KG1 (cell line): ENCODE results near the gene TUBA4A.
A peak's percentile ranks its signal among the peaks of the same experiment; 100 is the strongest.

Experiments used
- DNase-seq: peaks from one replicate; lab custom pipeline; 2025; lab: John Stamatoyannopoulos, UW

The TUBA4A gene

GRCh38 chr2:219234331-219234730, 19.4 kb downstream of the TUBA4A start:
- DNase-seq: no peak

GRCh38 chr2:219230059-219230540, 23.6 kb downstream of the TUBA4A start:
- DNase-seq: no peak

DNA sequence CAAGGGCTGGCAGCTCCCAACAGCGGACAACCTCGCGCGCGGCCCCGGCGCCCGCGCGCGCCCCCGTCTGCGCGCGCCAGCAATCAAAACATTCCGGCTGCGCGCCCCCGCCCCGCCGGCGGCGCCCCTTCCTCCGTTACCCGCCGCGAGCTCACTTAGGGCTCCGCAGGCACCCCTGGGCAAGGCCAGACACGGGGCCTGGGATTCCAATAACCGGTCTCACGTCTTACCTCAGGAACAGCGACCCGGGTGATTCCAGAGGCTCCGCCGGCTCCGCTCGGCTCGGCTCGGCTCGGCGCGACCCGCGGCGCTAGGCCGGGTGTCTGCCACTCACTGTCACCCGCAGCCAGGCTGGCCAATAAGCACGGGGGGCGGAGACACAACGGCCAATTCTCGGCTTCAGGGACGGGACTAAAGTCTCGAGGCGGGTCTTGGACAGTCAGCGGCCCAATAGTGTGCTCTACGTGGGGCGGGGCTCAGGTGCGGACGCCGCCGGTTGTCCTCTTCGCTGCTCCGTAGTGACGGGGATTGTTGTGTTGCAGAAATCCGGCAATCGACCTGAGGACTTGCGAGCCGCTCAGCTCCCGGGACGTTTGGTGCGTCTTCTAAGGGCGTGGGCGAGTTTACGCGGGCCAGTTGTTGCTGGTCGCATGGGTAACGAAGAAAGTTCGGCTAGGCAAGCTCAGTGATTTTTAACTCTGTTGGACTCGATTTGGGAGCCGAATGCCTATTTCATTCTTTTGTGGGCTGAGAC, 24.2 kb downstream of the TUBA4A start, which contains the start of the genes ANKZF1 and ATG9A:
Gene ANKZF1, plus strand, starts transcription at position 502 of the 754 bp plus-strand sequence. CDS start 452 bp downstream, outside the sequence.
Gene ATG9A, minus strand, starts transcription at position 332 of the 754 bp plus-strand sequence. CDS start 1,612 bp downstream, outside the sequence.
- peak; percentile 96 for DNase-seq

DNA sequence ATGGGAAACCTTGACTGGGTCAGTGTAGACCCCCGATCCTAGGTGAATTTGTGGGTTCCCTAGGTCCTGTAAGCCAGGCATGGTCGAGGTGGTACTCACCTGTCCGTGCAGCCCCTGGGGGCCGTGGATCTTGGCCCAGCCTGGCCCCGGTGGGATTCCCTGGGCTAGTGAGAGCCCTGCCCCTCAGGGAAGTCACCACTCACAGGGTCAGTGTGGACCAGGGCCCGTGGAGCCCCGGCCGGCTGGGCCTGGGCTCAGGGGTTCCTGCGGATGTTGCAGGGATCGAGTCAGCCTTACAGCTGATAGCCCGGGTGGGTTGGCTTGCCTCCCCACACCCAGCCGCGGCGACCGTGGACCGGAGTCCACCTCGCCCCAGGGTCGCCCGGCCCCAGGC, 24.8 kb downstream of the TUBA4A start:
- no peak for DNase-seq

GRCh38 chr2:219228041-219228910, 25.4 kb downstream of the TUBA4A start:
- no peak for DNase-seq

- DNase-seq: no peak
These were observed 28.4 kb downstream of the TUBA4A start for GRCh38 chr2:219225350-219225749.

DNA sequence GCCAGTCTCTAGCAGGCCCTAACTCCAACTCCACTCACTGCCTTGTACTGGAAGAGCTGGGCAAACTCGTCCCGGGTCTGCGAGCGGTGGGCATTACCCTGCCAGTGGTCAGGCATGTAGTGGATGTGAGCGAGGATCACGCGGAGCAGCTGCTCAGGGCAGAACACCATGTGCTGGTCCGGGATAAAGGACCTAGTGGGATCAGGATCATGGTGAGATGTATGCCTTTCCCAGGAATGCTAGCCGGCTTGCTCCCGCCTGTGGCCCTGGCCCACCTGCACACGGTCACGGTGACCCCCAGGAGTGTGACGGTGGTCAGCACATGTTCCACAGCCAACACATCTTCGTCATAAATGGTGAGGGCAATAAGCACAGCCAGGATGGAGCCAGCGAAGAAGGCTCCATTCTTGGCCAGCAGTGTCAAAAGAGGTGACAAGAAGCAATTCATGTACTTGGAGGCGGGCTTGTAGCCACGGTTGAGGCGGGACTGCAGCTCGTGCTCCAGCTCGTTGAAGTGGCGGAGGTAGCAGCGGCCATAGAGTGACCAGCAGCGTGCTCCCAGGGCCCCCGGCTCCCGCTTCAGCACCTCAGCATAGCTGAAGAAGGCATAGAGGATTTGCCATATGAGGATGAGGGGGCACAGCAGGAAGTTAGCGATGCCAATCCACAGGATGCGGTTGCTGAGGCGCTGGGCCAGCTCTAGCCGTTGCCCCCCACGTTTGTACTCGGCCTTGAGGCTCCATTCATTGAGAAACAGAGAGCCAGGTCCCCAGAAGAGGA, 29.7 kb downstream of the TUBA4A start:
- no peak for DNase-seq

- no peak for DNase-seq
These were observed 31.7 kb downstream of the TUBA4A start for GRCh38 chr2:219221957-219222518.

DNA sequence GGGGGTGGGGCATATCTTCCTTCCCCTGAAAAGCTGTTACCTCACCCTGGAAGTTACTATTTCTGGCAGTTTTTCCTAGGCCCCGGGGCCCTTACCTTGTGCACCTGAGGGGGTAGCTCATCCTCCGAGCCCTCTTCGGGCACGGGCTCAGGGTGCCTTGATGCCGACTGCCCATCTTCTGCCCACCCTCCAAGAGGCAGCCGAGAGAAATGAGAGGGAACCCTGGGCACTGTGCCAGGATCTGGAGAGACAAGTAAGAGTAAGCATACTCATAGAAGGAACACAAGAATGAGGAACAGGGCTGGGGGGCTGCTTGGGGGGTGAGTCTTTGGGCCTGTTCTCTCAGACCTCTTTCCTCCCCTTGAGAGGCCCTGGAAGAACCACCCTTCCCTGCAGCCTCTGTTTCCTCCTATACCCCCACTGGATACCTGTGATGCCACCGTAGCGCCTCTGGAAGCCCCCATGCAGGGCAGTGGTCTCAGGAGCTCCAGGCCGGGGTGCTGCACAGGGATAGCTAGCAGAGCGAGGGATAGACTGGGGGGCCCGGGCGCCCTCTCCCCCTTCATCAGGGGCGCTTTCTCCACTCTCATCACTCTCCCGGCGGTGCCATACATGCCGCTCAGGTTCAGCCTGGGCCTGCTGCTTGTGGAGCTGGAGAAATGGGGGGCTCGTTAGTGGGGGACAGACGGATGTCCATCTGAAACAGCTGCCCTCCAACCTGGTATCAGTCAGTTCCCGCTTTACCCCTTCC, 32.9 kb downstream of the TUBA4A start:
- no peak for DNase-seq

GRCh38 chr2:219219784-219220532, 33.8 kb downstream of the TUBA4A start:
- no peak for DNase-seq

DNA sequence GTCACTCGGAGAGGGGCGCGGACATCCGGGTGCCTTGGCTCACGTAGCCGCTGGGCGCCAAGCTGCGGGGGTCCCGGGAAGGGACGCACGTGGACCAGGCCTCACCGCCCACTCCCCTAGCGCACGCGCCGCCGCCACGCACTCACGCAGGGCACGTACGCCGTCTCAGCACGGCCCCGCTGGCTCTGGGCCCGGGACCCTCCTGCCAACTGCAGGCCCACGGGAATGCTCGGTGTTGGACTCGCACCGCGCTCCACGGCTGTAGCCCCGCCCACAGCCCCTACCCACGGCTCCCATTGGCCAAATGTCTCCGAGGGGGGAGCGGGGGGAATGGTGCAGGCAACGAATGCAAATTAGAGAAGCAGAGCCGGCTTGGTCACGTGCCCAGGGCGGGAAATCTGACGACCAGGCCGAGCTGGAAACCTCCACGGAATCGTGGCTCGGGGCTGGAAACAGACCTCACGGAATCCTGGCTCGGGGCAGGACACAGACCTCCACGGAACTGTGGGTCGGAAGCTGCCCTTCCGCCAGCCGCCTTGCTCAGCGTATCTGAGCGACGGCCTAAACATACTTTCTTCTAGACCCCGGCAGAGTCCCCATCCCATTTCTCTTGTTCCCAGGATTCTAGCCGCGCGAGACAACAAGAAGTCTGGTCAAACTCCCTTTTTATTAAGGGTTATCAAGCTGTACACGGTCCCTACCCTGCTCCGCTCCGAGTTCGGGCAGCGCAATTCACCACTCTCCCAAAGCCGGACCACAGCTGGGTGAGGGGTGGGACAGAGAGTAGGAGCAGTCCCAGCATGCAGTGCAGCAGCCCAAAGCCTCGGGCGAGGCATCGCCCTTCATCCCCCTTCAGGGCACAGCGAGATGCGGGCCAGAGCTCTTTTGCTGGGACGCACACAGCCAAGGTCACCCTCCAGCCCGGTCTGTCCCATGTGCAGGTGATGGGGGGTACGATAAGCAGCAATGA, 34.7 kb downstream of the TUBA4A start, which contains the start of gene ABCB6:
Gene ABCB6, minus strand, starts transcription at position 227 of the 970 bp plus-strand sequence. CDS start 285 bp downstream, outside the sequence.
- no peak for DNase-seq

GRCh38 chr2:219218217-219218731, 35.4 kb downstream of the TUBA4A start:
- DNase-seq: no peak

- DNase-seq: no peak
These were observed 37.2 kb downstream of the TUBA4A start for GRCh38 chr2:219216535-219216915.

- no peak for DNase-seq
These were observed 37.7 kb downstream of the TUBA4A start for GRCh38 chr2:219215871-219216534.

DNA sequence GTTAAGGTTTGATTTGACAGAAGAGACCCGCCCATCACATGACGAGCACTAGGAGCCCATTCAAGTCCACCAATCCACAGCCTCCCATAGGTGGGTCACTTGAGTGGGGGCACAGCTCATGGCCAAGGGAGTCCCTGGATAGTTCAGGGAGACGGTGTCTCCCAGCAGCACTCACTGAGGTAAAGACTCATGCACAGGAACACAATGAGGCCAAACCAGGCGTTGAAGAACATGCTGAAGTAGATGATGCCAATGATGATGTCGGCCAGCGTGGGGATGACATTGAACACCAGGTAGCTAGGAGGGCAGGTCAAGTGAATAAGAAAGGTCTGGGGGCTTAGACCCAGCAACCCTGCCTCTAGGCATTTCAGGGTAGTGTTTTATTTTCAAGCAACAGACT, 38.9 kb downstream of the TUBA4A start:
- DNase-seq: no peak

DNA sequence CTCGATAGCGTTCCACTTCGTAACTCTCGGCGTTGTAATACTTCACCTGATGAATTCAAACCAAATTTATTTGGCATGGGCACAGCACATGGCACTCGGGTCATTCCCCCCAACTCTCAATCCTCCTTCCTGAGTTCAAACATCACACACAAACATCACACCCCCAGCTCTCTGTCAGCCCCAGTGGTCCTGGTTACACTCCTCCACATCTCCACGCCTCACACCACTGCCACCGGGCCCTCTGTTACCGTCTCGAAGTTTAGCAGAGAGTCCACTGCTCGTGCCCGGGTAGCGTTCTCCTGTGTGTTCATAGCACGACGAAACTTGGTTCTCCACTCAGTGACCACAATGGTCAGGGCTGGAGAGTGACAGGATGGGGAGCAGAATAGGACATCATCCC, 39.6 kb downstream of the TUBA4A start:
- no peak for DNase-seq

DNA sequence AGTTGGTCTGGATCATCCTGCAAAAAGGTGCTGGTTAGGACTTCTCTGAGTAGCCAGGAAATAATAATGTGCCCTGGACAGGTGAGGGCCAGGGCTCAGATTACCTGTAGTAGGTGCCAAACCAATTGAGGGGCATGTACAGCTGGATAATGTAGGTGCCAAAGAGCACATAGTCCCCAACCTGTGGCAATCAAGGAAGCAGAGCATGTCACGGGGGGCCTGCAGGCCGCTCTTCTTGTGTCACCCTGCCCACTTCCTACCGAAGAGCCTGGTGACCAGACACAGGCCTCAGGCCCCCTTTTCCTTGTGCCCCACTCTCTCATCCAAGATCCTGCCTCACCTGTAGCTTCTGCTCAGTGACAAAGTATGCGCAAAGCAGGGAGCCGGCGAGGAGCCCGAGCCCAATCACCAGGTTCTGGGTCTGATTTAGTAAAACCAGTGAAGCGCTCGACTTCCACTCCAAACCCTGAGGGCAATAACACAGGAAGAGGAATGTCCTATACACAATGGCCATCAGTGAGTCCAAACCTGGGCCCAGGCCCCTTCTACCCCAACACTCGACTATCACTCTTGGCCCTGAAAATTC, 40.1 kb downstream of the TUBA4A start:
- no peak for DNase-seq

DNA sequence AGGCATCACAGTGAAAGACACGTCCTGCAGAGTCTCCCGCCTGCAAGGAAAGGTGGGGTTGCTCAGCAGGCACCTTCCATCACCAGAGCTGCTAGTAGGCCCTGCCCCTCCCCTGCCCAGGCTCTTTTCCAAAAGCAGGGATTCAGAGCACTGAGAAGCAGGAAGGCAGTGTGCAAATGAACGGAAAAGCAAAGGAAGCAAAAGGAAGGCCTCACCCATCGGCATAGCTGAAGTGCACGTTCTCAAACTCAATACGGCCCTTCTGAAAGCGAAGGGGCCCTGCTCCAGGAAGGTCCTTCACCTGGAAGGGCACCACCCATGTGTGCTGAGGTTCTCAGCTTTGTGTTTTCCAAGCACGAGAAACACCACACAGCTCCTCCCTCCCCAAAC, 40.7 kb downstream of the TUBA4A start:
- DNase-seq: no peak
